HG03066 (cell line): ENCODE results near the gene G6PD.
"Not testable (repeated sequence)": the region's sequence is repeated elsewhere in the genome, so short reads cannot be mapped to it uniquely, and the experiment has no call there.

Source experiments
- ATAC-seq: cut with Tn5 transposase; IDR thresholded peaks from one replicate; pipeline ENCODE4 v1.9.1; 2021; ENCODE audit warnings: low read depth; ENCODE audit not compliant: unreplicated experiment

The G6PD gene

DNA sequence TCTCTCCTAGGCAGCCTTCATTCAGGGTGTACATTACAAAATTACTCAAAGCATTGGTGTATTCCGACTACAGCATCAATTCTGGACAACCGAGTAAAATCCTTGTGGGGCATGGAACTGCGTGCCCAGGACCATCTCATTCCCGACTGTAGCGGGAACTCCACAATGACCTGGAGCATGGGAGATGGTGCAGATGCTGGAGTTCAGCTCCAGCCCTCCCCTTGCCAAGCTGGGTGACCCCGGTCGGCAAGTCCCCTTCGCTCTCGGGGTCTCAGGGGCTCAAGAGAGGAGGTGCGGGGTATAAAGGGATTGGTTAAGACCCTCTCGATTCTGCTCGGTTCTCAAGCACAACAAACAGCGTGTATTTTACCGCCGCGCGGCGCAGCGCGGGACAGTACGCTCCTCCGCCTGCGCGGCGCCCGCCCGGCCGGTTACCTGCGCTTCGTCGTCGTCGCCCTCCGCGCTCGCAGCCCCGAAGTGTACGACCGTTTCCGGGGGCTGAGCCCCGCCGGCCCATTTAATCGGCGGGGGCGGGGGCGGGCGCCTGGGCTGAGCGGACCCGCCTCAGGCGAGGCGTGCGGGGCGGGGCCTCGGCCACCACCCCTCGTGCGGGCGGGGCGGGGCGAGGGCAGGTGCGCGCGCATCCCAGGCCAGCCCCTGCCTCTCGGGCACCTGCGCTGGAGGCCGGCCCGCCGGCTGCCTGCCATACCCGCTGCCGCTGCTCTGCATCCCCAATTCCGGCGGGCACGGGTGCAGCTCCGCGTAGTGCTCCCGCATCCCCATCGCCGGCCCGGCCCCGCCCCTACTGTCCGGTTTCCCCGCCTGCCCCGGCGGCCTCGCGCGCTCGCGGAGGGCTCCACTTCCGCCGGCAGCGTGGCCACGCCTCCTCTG is at the start of gene G6PD:
TSS of gene G6PD (minus strand) at position 493 of the 891 bp plus-strand sequence. CDS start 691 bp downstream, outside the sequence.
- ATAC-seq = peak; percentile 46

DNA sequence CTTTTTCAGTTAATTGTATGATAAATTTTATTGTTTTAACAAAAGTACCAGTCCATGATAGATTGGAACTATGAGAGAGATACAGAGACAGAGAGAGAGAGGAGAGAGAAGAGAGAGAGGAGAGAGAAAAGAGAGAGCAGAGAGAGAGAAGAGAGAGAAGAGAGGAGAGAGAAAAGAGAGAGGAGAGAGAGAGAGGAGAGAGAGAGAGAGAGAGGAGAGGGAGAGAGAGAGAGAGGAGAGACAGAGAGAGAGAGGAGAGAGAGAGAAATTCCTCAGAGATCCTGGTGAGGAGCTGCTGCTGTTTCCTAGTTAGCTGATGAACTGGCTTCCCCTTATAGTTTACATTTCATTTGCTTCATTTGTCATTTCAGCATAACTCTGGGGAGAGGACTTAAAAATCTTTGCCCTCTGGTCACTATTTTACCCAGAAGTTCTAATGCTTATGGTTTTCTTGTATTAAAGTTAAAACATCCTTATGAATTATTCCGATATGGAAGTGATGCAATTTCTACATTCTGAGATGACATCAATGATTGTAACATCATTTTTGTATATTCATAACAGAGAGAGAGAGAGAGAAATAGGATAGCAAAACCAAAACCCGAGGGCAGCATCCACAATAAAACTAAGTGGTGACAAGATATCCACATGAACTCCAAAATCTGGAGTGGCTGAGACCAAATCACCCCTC is 49.1 kb upstream of the G6PD start:
- no peak for ATAC-seq

DNA sequence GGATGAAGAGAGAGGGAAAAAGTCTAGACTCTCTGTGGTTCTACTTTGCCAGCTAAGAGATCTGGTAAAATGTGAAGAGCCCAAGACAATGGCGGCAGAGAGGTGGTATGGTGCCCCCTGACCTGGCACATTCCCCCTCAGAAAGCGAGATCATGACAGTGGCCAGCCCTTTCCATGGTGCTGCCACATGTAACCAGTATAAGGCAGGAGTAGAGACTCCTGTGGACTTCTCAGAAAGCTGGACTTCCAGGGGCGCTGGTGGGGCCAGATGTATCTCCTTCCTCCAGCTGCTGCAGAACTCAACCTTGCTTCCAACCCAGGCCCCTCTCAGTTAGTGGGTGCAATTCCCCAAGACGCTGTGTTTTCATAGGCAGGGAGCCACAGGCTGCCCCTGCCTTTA is 47.8 kb upstream of the G6PD start:
- no peak for ATAC-seq

DNA sequence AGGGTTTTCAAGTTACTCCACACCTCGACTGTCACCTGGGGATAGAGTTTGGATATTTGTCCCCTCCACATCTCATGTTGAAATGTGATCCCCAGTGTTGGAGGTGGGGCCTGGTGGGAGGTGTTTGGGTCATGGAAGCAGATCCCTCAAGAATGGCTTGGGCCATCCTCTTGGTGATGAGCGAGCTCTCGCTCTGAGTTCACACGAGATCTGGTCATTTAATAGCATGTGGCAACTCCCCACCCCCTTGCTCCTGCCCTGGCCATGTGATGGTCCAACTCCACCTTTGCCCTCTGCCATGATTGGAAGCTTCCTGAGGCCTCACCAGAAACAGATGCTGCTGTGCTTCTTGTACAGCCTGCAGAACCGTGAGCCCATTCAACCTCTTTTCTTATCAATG is 46.6 kb upstream of the G6PD start:
- ATAC-seq = no peak

DNA sequence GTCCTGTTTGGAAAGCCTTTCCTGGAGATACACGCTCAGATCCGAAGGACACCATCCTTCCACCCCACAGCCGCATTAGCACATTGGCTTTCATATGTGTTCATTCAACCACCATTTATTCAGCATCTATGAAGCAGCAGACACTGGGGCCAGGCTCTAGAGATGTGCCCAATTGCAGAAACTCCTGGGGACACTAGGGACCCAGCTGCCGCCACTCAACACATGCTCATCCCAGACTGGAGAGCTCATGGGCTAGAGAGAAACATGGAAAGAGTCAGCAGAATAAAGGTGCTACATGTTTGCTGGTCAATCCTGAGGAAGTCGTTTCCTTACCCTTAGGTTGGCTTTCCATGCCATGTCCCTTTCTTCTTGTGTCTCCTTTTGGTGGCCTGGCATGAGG is 45.9 kb upstream of the G6PD start:
- no peak for ATAC-seq

DNA sequence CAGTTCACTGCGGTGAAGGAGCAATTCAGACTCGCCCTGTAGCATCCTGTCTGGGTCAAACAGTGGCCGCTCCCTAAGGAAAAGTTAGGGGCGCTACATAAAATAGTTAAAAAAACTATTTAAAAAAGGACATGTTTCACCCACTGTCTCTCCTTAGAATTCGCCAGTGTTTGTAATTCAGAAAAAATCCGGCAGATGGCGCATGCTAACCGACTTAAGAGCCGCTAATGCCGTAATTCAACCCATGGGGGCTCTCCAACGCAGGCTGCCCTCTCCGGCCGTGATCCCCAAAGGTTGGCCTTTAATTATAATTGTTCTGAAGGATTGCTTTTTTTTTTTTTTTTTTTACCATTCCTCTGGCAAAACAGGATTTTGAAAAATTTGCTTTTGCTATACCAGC is 43.8 kb upstream of the G6PD start:
- ATAC-seq = not testable (repeated sequence)

DNA sequence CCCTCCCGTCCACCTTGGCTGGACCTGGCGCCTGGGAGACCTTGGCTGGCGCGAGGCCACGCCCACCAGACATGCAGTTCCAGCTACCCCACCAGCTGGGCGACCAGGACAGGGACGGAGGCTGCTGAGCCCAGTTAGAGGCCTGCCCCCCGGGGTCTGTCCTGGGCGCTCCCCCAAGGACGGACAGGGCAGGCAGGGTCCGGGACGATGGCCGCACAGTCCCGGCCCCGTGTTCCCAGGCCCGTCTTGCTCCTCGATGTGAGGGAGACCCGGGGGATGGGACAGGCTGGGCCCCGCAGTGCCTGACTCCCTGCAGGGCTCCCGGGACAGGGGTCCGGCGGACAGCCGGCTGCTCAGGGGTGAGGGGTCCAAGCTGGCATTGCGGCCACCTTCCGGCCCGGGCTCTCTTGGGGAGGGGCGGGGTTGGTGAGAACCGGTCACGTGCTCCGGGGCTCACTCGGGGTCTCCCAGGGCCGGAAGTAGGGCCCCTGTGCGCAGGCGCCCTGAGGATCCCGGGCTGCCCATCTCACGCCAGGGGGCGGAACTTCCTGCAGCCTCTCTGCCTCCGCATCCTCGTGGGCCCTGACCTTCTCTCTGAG is 38.0 kb upstream of the G6PD start, which contains the start of gene CTAG1A:
TSS of gene CTAG1A (plus strand) at position 549 of the 599 bp plus-strand sequence. CDS start 74 bp downstream, outside the sequence.
- ATAC-seq = not testable (repeated sequence)

DNA sequence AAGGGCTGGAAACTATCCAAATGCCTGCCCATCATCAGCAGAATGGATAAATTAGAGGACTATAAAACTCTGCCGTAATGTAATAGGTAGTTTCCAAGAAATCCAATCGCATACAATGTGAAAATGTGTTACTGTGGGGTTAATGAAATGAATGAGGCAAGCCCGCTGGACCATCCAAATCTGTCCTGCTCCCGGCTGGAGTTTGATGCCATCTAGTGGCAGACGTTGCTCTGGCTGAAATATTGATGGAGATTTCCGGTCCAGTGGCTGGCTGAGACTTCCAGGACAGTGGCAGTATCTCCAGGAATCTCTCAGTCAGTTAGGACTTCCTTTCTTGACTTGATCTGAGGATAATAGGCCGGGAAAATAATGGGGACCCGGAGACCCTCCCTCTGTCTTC is 36.3 kb upstream of the G6PD start:
- ATAC-seq = not testable (repeated sequence)

DNA sequence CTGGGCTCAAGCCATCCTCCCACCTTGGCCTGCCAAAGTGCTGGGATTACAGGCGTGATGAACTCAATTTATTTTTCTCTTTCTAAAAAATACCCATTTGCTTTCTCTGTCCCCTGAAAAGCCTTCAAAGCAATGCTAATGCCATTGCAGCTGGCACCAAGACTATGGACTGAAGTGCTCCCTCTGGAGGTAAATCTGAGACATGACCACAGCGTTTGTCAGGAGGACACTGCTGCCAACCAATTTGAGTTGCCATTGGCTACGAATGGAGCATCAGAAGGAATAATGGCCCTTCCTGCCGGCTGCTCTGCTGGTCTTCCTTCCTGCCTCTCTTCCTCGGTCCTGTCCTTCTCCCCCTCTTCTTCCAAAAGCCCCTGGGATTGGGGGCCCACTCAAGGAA is 28.4 kb upstream of the G6PD start:
- ATAC-seq = not testable (repeated sequence)

DNA sequence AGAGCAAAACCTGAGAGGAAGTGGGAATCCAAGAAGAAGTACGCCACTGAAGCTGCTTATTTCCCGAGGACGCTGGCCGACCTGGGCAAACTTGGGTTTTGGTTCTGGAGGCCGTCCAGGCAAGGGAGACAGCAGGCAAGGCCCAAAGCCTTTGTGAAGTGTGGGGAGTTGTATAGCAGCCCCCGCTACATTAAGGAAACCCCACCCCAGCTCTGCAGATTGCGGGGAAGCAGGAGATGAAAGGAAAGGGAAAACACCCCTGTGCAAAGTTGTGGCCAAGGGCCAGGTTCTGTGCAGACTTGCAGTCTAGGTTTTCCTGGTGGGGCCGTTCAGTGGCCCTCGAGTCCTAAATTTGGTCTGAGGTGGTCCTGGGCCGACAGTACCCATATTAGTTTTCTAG is 26.4 kb upstream of the G6PD start:
- ATAC-seq = not testable (repeated sequence)

DNA sequence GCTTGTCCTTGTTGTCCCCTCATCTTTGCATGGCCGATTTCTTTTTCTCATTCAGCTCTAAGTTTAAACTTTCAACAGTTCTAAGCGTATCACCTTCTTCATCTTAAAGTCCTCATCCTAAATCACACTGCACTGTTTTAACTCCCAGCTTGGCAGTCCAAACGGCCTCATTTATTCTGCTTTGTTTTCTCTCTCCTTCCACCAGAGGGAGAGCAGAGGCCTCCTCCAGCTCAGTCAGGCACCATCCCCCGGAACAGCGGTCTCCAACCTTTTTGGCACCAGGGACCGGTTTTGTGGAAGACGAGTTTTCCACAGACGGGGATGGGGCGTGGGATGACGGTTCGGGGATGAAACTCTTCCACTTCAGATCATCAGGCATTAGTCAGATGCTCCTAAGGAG is 23.7 kb upstream of the G6PD start:
- not testable (repeated sequence) for ATAC-seq

DNA sequence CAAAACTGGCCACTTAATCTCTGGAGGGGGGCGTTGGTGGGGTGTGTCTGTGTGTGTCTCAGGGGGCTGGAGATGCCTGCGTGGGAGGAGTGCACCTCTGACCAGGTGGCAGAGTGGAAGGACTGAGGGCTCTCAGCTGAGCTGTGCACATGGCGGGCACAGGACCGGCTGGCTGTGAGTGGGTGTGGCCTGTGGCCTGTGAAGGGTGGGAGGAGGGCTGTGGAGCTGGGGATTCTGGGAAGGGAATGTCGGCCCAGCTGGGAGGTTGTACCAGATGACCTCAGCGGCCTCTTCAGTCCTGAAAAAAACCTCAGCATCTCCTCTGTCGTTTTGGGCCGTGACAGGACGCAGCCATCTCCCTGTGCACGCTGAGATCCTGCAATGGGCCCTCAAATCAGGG is 15.6 kb upstream of the G6PD start:
- ATAC-seq = not testable (repeated sequence)

DNA sequence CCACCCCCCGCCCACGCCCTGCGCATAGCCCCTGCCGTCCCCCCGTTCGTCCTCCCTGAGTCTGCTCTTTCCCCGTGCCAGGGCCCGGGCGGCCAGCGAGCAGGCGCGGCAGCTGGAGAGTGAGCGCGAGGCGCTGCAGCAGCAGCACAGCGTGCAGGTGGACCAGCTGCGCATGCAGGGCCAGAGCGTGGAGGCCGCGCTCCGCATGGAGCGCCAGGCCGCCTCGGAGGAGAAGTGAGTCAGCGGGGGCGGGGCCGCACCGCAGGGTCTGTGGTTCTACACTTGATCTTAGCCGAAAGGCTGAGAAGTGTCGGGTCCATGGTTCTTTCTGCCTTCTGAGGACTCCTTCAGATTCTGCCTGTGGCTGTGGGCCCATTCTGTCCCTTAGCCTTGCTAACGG is 13.7 kb upstream of the G6PD start:
- ATAC-seq = not testable (repeated sequence)

DNA sequence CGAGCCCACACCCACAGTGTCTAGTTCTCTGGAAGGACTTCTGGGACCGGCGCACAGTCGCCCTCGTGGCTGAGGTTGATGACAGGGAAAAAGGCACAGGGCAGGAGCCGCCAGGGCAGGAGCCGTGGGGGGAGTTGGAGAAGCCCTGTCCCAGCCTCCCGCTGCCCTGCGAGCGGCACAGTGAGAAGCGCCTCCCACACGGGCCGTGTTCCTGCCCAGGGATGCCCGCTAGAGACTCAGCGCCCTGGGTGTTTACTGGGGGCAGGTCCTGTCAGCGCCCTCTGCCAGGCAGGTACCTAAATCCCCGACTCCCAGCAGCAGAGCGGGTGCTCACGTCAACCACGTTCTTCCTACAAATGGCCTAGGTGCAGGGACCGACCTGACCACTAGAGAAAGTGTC is 12.2 kb upstream of the G6PD start:
- ATAC-seq = not testable (repeated sequence)

DNA sequence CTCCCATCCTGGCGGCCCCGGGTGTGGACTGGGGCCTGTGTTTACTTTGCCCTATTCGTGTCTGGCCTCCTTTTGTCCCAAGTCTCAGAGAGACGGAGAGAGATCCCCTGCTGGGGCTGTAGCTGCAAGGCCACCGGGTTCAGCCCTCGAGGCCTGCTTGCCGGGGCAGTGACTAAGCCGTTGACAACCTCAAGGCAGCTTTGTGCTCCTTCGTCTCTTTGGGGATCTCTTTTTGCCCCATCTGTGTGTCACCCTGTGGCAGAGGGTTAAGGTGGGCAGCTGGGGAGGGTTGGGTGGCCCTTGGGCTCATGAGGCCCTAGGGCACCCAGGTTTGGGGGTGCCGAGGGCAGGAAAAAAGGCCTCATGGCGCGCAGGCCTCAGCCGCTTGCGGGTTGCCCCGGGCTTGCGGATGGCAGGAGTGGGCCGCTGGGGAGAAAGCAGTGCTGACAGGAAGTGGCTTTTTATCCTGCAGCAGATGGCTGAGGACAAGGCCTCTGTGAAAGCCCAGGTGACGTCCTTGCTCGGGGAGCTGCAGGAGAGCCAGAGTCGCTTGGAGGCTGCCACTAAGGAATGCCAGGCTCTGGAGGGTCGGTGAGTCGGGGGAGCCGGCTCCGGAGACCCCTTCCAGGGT is 11.5 kb upstream of the G6PD start:
- ATAC-seq = not testable (repeated sequence)

DNA sequence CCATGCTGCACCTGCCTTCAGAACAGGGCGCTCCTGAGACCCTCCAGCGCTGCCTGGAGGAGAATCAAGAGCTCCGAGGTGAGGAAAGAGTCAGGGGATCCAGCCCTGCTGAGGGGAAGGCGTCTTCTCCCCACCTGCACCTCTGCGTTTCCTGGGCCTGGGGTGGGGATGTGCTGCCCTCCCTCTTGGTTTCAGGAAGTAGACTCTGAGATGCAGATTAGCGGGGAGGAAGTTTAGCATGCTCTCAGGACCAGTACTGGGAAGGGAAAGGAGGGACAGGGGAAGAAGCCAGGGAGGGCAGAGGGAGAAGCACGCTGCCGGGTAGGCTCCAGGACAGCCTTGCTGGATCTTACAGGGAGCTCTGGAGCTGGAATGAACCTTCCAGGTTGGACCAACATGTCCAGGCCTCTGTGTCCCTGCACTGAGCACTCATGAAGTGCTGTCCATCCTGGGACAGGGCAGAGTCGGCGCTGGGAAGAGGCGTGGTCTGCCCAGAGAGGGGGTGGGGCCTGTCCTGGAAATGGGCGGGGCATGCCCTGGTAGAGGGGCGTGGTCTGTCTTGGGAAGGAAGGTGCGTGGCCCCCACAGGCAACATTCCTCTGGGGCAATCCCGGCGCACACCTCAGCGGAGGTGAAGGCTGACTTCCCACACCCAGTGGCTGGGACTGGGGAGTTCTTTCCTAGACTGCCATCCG is 5.6 kb upstream of the G6PD start:
- ATAC-seq = not testable (repeated sequence)

DNA sequence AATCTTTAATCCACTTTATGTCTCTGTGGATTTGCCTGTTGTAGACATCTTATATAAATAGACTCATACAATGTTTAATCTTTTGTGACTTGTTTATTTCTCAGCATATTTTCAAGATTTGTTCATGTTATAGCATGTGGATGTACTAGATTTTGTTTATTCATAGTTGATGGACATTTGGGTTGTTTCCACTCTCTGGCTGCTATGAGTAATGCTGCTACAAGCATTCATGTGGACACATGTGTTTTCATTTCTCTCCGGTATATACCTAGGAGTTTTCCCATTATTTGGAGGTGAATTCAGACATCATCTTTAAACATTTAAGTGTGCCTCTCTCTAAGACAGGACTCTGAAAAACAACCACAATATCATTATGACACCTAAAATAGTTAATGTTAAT is 3.1 kb upstream of the G6PD start:
- ATAC-seq = no peak

DNA sequence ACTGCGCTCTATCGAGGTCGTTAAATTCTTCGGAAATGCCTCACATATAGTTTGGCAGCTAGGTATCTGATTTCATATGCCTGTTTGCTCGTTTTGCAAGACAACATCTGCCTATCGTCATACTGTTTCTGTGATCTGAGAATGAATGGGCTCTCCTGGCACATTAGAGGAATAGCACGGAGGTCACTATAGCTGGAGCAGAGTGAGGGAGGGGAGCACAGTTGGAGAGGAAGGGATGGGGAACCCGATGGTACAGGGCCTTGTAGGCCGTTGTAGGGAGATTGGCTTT is 1.3 kb upstream of the G6PD start:
- ATAC-seq = no peak

DNA sequence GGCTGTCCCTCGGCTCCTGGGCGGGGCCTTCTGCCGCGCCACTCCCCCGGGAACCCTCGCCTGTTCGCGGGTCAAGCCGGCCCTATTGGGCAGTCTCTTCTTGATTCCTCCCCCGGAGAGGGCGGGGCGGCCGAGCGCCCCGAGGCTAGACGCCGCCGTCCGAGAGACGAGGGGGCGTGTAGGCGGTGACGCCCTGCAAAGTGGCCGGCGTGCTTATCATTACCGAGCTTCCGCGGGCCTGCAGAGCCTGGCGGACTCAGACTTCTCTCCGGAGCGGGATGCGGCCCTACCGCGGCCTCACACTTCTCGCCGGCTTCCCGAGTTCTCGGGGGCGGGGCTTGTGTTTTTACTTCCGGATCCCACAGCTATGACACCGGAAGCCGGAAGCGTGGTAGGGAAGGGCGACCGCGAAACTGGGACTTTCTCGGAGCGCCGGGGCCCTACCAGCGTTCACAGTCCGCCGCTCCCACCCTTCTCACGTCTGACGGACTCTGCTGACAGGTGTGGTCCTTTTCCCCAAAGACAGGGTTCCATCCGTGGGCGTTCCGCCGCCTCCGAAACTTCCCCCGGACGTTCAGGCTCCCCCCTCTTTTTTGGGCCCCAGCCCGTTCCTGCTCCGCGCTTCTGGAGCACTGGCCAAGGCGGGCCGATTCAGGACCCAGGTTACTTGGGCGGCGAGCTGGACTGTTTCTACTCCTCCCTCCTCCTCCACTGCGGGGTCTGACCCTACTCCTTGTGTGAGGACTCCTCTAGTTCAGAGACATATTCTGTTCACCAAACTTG is 790 bp upstream of the G6PD start, which contains the start of gene IKBKG:
TSS of gene IKBKG (plus strand) at position 376 of the 783 bp plus-strand sequence. CDS start 4,383 bp downstream, outside the sequence.
- ATAC-seq = peak; percentile 77
